Liver (tissue), 3 donors: ENCODE results near the gene EXOC3.

ENCODE experiments used
- ATF3 ChIP-seq: IDR thresholded peaks from 2 replicates; pipeline ENCODE4 v1.6.1; 2016; ENCODE audit warnings: antibody characterized with exemption
- CTCF ChIP-seq: fragments of 150-350 bp; IDR thresholded peaks from 2 replicates; pipeline ENCODE4 v1.5.1; 2017; ENCODE audit warnings: improper control_type of control experiment, low read depth, low read length; ENCODE audit not compliant: missing input control
- donor health status: healthy.
- donor health status: healthy.

GRCh38 chr5:464843-465590 lies 22.0 kb downstream of the EXOC3 start:
- no peak for TF ChIP-seq CTCF
- no peak for TF ChIP-seq ATF3
